ENCODE results near the gene P4HTM. TPM values are rescaled to one million over a fixed set of nuclear protein-coding genes. Genes with fewer than 3 reads are reported as not detected.

The P4HTM gene
- total and polyA plus RNA-seq, 2 donors (not counting 1 experiment from before 2014, with no cell fraction given), result 48.5 to 70.6 TPM

GRCh38 chr3:48997714-48998637 is 7.9 kb downstream of the P4HTM start:
- no peak overlapping the region for H3K4me3 ChIP-seq (ENCODE audit: control extremely low read depth in 1 of 5, extremely low read depth in 1 of 5, insufficient read depth in 1 of 5, low read depth in 2 of 5, low read length in 4 of 5)
- no peaks in the 10 kb centered on the region for H3K79me2 ChIP-seq (ENCODE audit: control insufficient read depth, insufficient read depth, low read length)
- H3K36me3 ChIP-seq (replicated peaks in 1 of 2; ENCODE audit: control extremely low read depth in 1 of 2, control insufficient read depth in 1 of 2, extremely low read depth in 1 of 2, insufficient read depth in 2 of 2, low read length in 1 of 2), result peaks cover 0 to 8% of the 10 kb centered on the region in 2 experiments
- DNase-seq (no peak), ATAC-seq (ENCODE audit: low read depth) (no peak)
- H3K4me1 ChIP-seq (ENCODE audit: control insufficient read depth in 2 of 2, insufficient read depth in 2 of 2, low read length in 2 of 2), result no peaks in the 10 kb centered on the region
- no peak for TF ChIP-seq CTCF (IDR thresholded peaks at IDR 0.05)
- TF ChIP-seq EZH2 (IDR thresholded peaks at IDR 0.05; ENCODE audit: borderline replicate concordance, insufficient read depth, low read depth, low read length, poor library complexity, severe bottlenecking), result no peak
- ChIA-PET CTCF (interaction anchor here (1.1 kb wide), 1 partner anchor 24 kb away, joined by 3 read pairs; the partner anchor contains the start of gene NDUFAF3), POLR2A (interaction anchor here (0.6 kb wide), 1 partner anchor 92 kb away, joined by 5 read pairs; no protein-coding TSS in a partner anchor)
- intact Hi-C loops (cut with micrococcal nuclease), result no loop called here
- H3K27me3 ChIP-seq (replicated peaks in 1 of 4; ENCODE audit: control extremely low read depth in 1 of 4, control insufficient read depth in 3 of 4, insufficient read depth in 4 of 4, low read length in 3 of 4), result no peaks in the 10 kb centered on the region
- H3K27me3 Mint-ChIP-seq, result no peaks in the 10 kb centered on the region
- no peak overlapping the region for H3K9ac ChIP-seq (ENCODE audit: low read length)
- H3K9me3 Mint-ChIP-seq (ENCODE audit: insufficient read depth), result no peaks in the 10 kb centered on the region
- H3K27ac ChIP-seq (ENCODE audit: low read length in 2 of 2), result no peak overlapping the region
- no peak overlapping the region for H2AFZ ChIP-seq (ENCODE audit: insufficient read depth, low read depth, low read length, poor library complexity, severe bottlenecking)
- 95% methylated on average over 16 of the region's 20 CpGs for WGBS (ENCODE audit: insufficient coverage)
- no peak overlapping the region for H3K27ac Mint-ChIP-seq
- H4K20me1 ChIP-seq (ENCODE audit: control insufficient read depth, insufficient read depth, low read length, poor library complexity, severe bottlenecking), result no peaks in the 10 kb centered on the region
- no peaks in the 10 kb centered on the region for H3K9me3 ChIP-seq (ENCODE audit: control extremely low read depth in 1 of 3, control insufficient read depth in 2 of 3, insufficient read depth in 1 of 3, low read length in 2 of 3)
- H3K4me3 Mint-ChIP-seq, result no peak overlapping the region
- peaks cover 2% of the 10 kb centered on the region for H3K4me1 Mint-ChIP-seq
- H3K4me2 ChIP-seq (replicated peaks; ENCODE audit: low read depth, low read length, poor library complexity, severe bottlenecking), result no peak overlapping the region

All from B cell (primary cell).